Esophagus muscularis mucosa (tissue), 4 donors: ENCODE measurements around the gene TRERF1. TPM values are rescaled to one million over a fixed set of nuclear protein-coding genes. Genes with fewer than 3 reads are reported as not detected.

Experiments
- DNase-seq: peaks from one replicate; pipeline ENCODE4 v3.0.0-alpha.2; 2017; ENCODE audit errors: extremely low spot score
- H3K27ac ChIP-seq, 4 donors: fragments of 200-600 bp; sonication (generic); replicated peaks in 1 of 4; 1 replicate in 3 of 4; 2 replicates in 1 of 4; pipeline ENCODE4 v1.5.1; 2016 to 2019; ENCODE audit warnings: mild to moderate bottlenecking in 1 of 4
- H3K27me3 ChIP-seq, 4 donors: fragments of 200-600 bp; sonication (generic); one replicate each; pipeline versions ENCODE4 v1.5.1 to v1.6.0; 2016 to 2019
- H3K36me3 ChIP-seq, 4 donors: fragments of 200-600 bp; sonication (generic); one replicate each; pipeline ENCODE4 v1.5.1; 2016 to 2019
- H3K4me1 ChIP-seq, 4 donors: fragments of 200-600 bp; sonication (generic); one replicate each; pipeline ENCODE4 v1.5.1; 2016 to 2019
- H3K4me3 ChIP-seq, 4 donors: fragments of 200-600 bp; sonication (generic); 1 replicate in 2 of 4; 2 replicates in 2 of 4; pipeline ENCODE4 v1.5.1; 2016 to 2019; ENCODE audit warnings: mild to moderate bottlenecking in 4 of 4, moderate library complexity in 1 of 4
- H3K9me3 ChIP-seq, 4 donors: fragments of 200-600 bp; sonication (generic); 1 replicate in 3 of 4; 2 replicates in 1 of 4; pipeline ENCODE4 v1.5.1; 2016 to 2019
- EP300 ChIP-seq: sonication (generic); formaldehyde crosslinking; IDR thresholded peaks from one replicate; pipeline ENCODE4 v1.6.1; 2017; ENCODE audit warnings: antibody characterized with exemption
- POLR2A ChIP-seq: fragments of 450-650 bp; IDR thresholded peaks from one replicate; pipeline ENCODE4 v1.6.1; 2017; ENCODE audit warnings: antibody characterized with exemption, moderate library complexity, mild to moderate bottlenecking, low read depth
- POLR2AphosphoS5 ChIP-seq, 2 donors: sonication (generic); formaldehyde crosslinking; IDR thresholded peaks; one replicate each; pipeline ENCODE4 v1.6.1; 2017; ENCODE audit warnings: antibody characterized with exemption in 2 of 2
- WGBS: methylation state at CpG from one replicate; pipeline ENCODE4 v1.1.5; 2018; 5-methylcytosine and 5-hydroxymethylcytosine counted together
- intact Hi-C: fragments of 100-400 bp; cut with DNase I; formaldehyde crosslinking; loops from one replicate; pipeline ENCODE4 v1.15.1; 2023
- total RNA-seq, 4 donors: library from RNA; depleted of rRNA; stranded (reverse); fragments of >200 nt; gene quantifications; one replicate each; pipeline versions ENCODE4 v1.1.0 to v1.2.1, GENCODE V29; 2016
- TF ChIP-seq, protein P1 (sequence below), 3 experiments: fragments of 200-600 bp in 2 of 3; fragments of 450-650 bp in 1 of 3; sonication (generic) in 2 of 3; IDR thresholded peaks; one replicate each; pipeline ENCODE4 v1.5.1; 2017 to 2019; ENCODE audit warnings: antibody characterized with exemption in 3 of 3, mild to moderate bottlenecking in 2 of 3, moderate library complexity in 1 of 3

The TRERF1 gene
- total RNA-seq, 4 donors from 2014 or later: 4.6 to 8.6 (median 6.4) TPM

- TF ChIP-seq POLR2A (no peak), POLR2AphosphoS5 (IDR thresholded peaks at IDR 0.05) (no peak), EP300 (no peak)
- TF ChIP-seq, protein P1, sequence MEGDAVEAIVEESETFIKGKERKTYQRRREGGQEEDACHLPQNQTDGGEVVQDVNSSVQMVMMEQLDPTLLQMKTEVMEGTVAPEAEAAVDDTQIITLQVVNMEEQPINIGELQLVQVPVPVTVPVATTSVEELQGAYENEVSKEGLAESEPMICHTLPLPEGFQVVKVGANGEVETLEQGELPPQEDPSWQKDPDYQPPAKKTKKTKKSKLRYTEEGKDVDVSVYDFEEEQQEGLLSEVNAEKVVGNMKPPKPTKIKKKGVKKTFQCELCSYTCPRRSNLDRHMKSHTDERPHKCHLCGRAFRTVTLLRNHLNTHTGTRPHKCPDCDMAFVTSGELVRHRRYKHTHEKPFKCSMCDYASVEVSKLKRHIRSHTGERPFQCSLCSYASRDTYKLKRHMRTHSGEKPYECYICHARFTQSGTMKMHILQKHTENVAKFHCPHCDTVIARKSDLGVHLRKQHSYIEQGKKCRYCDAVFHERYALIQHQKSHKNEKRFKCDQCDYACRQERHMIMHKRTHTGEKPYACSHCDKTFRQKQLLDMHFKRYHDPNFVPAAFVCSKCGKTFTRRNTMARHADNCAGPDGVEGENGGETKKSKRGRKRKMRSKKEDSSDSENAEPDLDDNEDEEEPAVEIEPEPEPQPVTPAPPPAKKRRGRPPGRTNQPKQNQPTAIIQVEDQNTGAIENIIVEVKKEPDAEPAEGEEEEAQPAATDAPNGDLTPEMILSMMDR (IDR thresholded peaks at IDR 0.05): no peak
- peaks cover 0 to 22% (median 19%) of the 10 kb centered on the region in 4 donors for H3K4me1 ChIP-seq
- WGBS: 40% methylated on average over 1 of the region's 1 CpG
- peak overlapping the region; percentile 16 to 38 (median 24) for H3K27ac ChIP-seq
- intact Hi-C loops: no loop called here
- no peaks in the 10 kb centered on the region for H3K9me3 ChIP-seq
- no peak overlapping the region for H3K4me3 ChIP-seq
- no peaks in the 10 kb centered on the region for H3K27me3 ChIP-seq
- DNase-seq: no peak
- H3K36me3 ChIP-seq: no peaks in the 10 kb centered on the region
Observed at GRCh38 chr6:42482174-42482573, 30.4 kb upstream of the TRERF1 start.

DNA sequence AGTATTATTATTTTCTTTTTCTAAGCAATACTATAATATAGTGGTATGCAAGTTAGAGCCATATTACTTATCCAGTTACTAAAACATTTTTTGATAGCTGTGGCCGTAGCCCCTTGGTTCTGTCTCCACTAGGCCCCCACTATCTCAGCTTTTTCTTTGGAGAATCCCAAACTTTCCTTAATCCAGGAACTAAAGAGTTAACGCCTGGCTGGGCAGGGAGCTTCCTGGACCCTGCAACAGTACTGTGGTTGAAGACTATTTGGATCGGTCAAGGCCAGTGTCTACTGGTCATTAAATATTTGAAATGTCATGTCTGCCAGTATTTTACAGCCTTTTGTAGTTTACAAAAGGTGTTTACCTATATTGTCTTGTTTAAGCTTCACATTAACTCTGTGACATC is 20.0 kb upstream of the TRERF1 start:
- TF ChIP-seq EP300 (no peak), POLR2A (no peak), POLR2AphosphoS5 (IDR thresholded peaks at IDR 0.05) (no peak)
- TF ChIP-seq, protein P1 (IDR thresholded peaks at IDR 0.05): no peak
- Histone ChIP-seq H3K9me3 (peaks cover 0 to 13% (median 3%) of the 10 kb centered on the region in 4 donors), H3K27ac (no peak overlapping the region), H3K4me1 (no peaks in the 10 kb centered on the region), H3K4me3 (no peak overlapping the region), H3K27me3 (no peaks in the 10 kb centered on the region), H3K36me3 (no peaks in the 10 kb centered on the region)
- intact Hi-C loops: no loop called here
- DNase-seq: no peak
- WGBS: 68% methylated on average over 3 of the region's 3 CpGs

- no peaks in the 10 kb centered on the region for H3K27me3 ChIP-seq
- no peak for DNase-seq
- intact Hi-C loops: no loop called here
- H3K9me3 ChIP-seq: peaks cover 0 to 13% (median 3%) of the 10 kb centered on the region in 4 donors
- H3K27ac ChIP-seq: no peak overlapping the region
- WGBS: 74% methylated on average over 3 of the region's 3 CpGs
- H3K36me3 ChIP-seq: no peaks in the 10 kb centered on the region
- no peak overlapping the region for H3K4me3 ChIP-seq
- no peaks in the 10 kb centered on the region for H3K4me1 ChIP-seq
- no peak for TF ChIP-seq POLR2A
- TF ChIP-seq, protein P1 (IDR thresholded peaks at IDR 0.05): no peak
- TF ChIP-seq EP300: no peak
- TF ChIP-seq POLR2AphosphoS5 (IDR thresholded peaks at IDR 0.05): no peak
Observed at GRCh38 chr6:42471142-42471541, 19.4 kb upstream of the TRERF1 start.

DNA sequence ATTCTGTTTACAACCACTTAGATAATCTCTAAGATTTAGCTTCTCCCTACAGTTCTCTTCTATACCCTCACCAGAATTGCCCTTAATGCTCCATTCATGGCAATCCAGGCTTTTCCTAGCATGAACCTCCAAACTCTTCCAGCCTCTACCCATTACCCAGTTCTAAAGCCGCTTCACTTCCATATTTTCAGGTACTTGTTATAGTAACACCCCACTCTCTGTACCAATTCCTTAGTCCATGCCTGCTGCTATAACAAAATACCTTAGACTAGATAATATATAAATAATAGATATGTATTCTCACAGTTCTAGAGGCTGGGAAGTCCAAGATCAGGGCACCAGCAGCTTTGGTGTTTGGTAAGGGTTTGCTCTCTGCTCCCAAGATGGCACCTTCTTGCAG is 16.5 kb upstream of the TRERF1 start:
- intact Hi-C loops: no loop called here
- H3K4me3 ChIP-seq: no peak overlapping the region
- 96% methylated on average over 1 of the region's 1 CpG for WGBS

More for the DNA sequence above, 16.5 kb upstream of the TRERF1 start:
- Histone ChIP-seq H3K9me3 (peaks cover 0 to 13% (median 3%) of the 10 kb centered on the region in 4 donors), H3K27me3 (no peaks in the 10 kb centered on the region), H3K36me3 (no peaks in the 10 kb centered on the region), H3K27ac (no peak overlapping the region), H3K4me1 (no peaks in the 10 kb centered on the region)
- DNase-seq: peak; percentile 5
- TF ChIP-seq POLR2A (no peak), POLR2AphosphoS5 (IDR thresholded peaks at IDR 0.05) (no peak), EP300 (no peak)
- TF ChIP-seq, protein P1 (IDR thresholded peaks at IDR 0.05): no peak
